DMS114 treated with DMSO at 0.1 percent for 48 hours (cell line): ENCODE data around the gene ADAMTS15.

Experiments used
- DNase-seq: peaks from one replicate; lab custom pipeline; 2025; ENCODE audit not compliant: unreplicated experiment; lab: John Stamatoyannopoulos, UW

The ADAMTS15 gene

GRCh38 chr11:130418210-130418609, 30.2 kb upstream of the ADAMTS15 start:
- DNase-seq, result no peak

DNA sequence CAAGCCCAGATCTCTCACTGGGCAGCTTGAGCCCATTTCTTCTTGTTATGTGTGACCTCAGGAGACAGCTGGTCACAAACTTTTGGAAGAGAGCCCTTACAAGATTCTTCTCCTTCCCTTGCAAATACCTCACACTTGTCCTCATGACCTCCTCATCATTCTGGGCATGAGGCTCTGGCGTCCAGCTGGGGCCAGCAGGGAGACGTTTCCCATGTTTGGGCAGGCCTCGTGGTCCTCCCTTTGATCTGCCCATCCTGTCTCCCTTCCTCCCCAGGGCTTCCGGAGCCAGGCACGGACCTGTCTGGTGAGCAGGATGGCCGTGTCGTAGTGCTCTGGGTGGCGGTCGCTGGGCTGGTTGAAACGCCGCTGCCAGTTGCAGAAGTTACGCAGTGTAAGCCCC, 29.7 kb upstream of the ADAMTS15 start:
- DNase-seq, result no peak

GRCh38 chr11:130420478-130421198, 27.8 kb upstream of the ADAMTS15 start:
- DNase-seq, result no peak

DNA sequence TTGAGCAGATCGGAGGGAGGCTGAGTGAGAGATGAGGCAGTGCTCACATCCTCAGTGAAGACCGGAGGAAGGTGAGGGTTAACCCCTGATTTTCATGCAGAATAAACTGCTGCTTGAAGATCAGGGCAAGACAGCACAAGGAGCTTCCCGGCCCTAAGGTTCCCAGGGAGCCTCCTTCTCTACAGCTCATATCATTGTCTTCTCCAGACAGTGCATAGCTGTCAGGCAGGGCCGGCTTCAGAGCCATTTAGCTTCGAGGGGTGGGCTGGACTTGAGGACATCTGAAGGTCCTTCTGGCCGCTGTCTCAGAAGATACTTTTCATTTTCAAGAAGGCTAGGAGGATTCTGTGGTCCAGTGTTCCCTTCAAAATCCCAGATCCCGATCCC, 27.3 kb upstream of the ADAMTS15 start:
- no peak for DNase-seq

GRCh38 chr11:130421697-130422096, 26.7 kb upstream of the ADAMTS15 start:
- no peak for DNase-seq

DNA sequence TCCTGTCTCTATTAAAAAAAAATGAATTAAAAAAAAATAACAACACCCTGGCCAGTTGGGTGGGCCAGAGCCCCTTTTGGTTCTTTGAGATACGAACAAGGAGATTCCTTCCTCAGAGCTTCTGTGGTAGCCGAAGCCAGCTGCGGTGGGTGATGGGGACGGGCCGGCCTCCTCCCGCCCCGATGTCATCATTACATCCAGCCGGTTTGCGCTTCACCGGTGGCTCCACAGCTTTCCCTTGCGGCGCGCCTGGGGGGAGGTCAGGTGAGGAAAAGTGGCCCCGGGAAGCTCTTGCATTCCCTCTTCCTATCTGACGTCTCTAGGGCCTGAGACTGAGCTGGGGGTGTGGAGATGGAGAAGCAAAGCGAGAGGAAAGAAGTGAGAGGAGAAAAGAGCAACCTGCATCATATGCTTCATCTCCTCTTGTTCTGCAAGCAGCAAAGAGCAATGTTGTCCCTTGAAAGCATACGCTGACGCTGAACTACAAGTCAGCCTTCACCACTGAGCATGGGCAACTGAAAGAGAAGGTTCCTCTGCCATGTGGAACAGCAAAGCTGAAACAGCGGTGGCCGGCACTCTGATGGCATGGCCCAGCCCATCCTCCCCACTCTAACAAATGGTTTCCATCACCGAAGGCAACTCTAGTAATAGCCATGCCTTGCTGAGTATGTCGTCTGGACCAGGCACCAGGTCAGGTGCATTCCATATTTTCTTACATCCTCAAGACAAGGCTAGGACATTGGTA, 26.0 kb upstream of the ADAMTS15 start:
- DNase-seq, result no peak

DNA sequence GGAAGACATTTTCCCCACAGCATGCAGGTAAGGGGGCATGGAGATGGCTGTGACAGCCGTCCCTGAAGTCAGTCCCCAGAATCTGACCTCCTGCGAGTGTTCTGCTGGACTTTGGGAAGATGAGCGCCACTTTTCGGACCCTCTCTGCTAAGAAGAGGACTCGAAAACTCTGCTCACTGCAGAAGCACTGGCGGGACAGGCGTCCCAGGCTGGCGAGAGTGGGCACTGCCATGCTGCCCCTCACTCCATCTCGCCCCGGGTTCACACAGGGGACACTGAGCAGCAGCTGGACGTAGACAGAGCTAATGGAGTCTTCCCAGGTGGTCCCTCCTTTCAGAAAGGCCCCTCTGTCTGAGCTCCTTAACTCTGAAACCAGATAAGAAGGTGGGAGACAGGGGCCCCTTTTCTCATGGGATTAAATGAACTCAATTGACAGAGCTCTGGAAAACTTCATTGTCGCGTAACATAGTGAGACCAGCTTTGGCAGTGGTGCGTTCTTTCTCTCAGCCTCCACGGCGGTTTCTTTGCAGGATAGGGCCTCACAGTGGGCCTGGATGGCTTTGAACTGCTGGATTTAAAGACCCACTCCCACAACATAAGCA, 24.8 kb upstream of the ADAMTS15 start:
- no peak for DNase-seq

DNA sequence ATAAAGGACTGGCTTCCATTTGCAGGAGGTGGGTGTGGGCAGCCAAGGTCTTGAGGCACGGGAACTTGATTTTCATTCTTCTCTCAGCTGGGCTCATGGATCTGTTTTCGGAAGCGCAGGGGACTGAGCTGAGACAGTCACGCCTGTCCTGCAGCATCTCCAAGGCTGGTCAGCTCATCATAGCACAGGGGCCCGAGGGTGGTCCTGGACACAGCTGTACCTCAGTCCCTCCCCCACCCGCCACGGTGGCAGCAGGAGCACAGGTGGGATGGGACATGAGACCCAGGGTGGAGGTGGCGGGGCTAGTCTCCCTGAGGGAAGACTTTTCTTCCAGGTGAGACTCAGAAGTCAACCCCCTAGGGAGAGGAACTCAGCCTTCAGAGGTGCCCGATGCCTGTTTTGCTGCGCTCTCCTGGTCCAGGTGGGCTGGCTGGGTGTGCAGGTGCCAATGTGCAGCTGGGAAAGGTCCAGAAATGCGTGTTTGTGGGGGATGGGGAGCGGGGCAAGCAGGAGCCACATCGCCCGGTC, 23.8 kb upstream of the ADAMTS15 start:
- no peak for DNase-seq

DNA sequence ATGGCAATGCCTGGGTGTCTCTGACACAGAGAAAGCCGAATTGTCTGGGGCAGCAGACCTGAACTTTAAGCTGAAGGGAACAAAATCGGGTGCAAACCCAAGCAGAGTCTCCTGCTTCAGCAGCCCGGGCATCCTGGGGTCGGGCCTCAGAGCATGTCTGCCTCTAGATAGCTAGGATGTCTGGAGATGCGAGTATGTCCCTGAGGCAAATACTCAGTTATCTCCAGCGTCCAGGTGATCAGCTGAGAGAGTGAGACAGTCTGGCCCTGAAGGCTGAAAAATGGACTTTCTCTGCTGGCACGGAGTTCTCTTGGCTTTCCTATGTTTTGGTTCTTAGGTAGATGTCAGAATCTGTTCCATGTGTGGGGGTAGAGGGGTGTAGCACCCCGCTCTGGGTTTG, 23.3 kb upstream of the ADAMTS15 start:
- DNase-seq, result no peak

DNA sequence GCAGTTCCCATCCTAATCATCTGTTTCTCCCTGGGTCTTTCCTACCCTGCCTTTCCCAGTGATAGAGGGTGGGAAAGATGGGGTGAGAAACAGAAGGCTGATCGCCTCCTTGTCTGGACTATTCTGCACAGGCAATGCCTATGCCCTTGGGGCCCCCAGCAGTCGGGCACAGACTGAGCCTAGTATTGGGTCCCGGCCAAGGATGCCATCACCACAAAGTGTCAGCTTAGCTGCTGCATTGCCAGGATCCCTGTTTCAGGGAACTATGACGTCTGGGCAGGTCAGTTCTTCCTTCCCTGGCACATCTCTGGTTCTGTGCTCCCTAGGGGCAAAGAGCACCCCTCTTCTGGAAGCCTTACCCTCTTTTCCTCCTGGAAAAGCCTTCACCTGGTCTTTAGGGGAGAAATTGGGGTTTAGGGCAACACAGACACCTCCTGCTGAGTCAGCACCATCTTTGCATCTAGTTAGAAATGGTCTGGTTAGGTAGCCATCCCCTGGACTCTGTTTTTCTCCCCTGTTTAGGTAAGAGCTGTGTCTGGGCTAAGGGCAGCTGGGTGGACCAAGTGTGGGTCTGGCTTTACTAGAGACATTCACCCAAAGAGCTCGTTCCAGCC, 22.1 kb upstream of the ADAMTS15 start:
- no peak for DNase-seq

DNA sequence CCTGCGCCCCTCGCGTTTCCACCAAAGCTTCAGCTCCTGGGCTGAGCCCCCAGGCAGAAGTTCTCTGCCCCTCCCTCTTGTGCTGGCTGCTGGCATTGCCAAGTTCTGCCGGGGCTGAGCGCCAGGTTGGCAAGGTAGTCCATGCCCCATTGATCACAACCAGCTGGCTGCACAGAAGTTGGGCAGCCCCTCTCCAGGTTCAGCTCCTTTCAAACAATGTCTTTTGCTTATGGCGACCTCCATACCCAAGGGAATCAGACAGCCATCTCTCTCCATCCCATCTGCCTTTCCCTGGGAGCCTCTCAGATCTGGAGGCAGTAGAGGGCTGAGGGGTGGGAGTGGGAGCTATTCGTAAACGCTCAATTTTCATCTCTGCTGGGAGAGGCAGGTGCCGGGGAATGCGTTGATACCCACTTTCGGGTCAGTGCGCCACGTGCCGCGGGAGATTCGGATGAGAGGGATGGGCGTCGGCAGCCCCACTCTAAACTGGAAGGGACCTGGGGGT, 21.6 kb upstream of the ADAMTS15 start:
- no peak for DNase-seq

DNA sequence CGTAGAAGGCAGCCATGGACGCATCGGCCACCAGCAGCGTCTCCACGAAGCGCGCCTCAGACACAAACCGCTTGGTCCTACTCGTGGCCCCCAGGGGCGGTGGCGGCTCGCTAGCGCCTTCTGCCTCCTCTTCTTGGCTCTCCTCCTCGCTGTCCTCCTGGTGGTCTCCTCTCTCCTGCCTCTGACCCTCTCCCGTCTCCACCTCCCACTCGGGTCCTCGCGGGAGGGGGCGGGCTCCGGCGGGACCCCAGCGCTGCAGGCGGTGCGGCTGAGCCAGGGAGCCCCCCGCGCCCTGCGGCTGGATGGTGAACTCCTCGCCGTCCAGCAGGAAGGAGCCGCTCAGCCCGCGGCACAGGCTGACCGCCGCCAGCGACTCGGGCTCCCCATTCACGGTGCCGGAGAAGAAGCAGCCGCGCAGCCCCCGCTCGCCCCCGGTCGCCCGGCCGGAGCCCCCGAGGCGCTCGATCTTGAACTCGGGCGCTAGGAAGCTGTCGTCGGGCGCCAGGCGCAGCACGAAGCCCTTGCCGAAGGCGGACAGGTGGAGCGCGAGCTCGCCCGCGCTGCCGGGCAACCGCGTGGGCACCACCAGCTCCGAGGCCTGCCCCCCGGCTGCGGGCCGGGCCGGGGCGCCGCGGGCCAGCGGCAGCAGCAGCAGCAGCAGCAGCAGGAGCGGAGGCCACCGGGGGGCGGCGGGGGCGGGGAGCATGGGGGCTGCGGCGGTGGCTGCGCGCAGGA, 20.7 kb upstream of the ADAMTS15 start:
- DNase-seq, result no peak

- no peak for DNase-seq
These were observed 19.9 kb upstream of the ADAMTS15 start, which contains the start of gene ADAMTS8 for GRCh38 chr11:130428316-130429119. Gene ADAMTS8, minus strand, starts transcription at chr11:130428609. Its CDS starts 323 bp downstream, at chr11:130428286.

GRCh38 chr11:130429120-130429681, 19.2 kb upstream of the ADAMTS15 start:
- no peak for DNase-seq

GRCh38 chr11:130429983-130430382, 18.5 kb upstream of the ADAMTS15 start:
- DNase-seq, result no peak

DNA sequence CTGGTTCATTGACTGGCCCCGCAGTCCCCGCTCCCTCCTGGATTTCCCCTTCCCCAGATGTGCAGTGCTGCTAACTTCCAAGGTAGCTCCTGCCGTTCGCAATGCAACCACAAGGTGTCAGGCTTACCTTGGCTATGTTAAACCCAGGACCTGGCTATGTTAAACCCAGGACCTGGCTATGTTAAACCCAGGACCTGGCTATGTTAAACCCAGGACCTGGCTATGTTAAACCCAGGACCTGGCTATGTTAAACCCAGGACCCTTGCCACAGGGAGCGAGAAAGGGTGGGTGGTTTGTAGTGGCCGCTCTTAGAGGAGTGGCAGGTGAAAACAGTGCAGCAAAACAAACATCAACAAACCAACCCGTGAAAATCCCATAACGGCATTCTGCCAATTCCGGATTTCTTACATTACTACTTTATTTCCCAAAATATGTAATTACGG, 17.1 kb upstream of the ADAMTS15 start:
- peak; percentile 11 for DNase-seq

- DNase-seq, result no peak
These were observed 16.6 kb upstream of the ADAMTS15 start for GRCh38 chr11:130431801-130432200.

DNA sequence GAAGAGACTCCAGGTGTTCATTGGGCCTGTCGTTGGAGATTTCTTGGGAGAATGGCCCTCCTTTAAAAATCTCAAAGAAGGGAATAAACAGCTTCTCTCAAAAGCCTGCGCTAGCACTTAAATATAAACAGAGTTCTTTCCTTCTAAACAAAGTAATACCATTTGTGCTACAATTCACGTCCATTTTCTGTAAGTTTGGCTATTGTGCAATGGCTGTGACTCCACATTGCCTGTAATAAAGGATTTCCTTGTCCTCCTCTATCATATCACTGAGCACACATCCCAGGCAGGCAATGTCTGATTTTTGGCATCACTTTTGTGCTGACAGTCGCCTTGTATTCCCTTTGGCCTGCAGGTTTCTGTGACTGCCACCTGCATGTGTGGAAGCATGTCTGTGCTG, 15.1 kb upstream of the ADAMTS15 start:
- DNase-seq, result no peak

GRCh38 chr11:130434521-130435223, 13.8 kb upstream of the ADAMTS15 start:
- DNase-seq, result peak; percentile 56
